ENCODE results near the gene MVK. TPM values are rescaled to one million over a fixed set of nuclear protein-coding genes. Genes with fewer than 3 reads are reported as not detected.
A peak's percentile ranks its signal among the peaks of the same experiment; 100 is the strongest.

The MVK gene
- total and polyA plus RNA-seq, 2 of the 4 experiments (the other 2 are of a cell fraction): 6.6 to 11.5 TPM

DNA sequence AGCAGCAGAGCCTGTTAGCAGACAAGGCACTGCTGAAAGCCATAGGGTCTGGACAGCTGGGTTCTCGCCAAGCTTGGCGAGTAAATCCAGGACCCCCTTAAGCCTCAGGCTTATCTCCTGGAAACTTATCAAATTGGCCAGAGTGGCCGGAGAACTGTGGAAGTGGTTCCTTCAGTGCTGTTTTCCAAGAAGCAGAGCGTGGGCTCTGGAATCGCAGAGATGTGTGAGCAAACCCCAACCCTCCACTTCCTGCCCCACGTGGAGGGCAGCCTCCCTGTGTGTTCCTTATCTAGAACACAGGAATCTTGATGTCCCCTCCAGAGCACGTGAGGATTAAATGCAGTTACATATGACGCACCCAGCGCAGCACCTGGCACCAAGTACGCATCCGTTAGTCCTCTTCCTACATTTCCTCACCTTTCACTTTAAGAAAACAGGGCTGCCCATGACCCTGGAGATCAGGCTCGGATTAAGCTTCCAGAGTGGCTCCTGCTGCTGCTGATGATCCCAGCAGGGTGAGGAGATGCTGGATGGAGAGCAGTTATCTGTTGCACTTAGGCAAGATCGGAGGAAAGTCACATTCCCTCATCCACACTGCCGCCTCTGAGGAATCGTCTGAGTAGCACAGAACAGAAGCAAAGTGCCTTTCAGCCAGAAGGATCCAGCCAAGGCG is 35.3 kb upstream of the MVK start:
- H3K9ac ChIP-seq (ENCODE audit: low read depth, low read length): no peak overlapping the region
- ATAC-seq (ENCODE audit: low read depth): no peak
- peak overlapping the region in 1 of 2 experiments; percentile 26; a peak in 1 of 4 replicates for H4K8ac ChIP-seq (ENCODE audit: low read depth in 2 of 2, low read length in 2 of 2)
- peak overlapping the region; percentile 58 for H2AFZ ChIP-seq (replicated peaks; ENCODE audit: low read length, poor library complexity)
- WGBS, 2 experiments (ENCODE audit: extremely low coverage in 2 of 2, insufficient read length in 1 of 2): no CpG with 5 or more reads among the region's 16 CpGs
- peak overlapping the region; percentile 36 for H2BK20ac ChIP-seq (ENCODE audit: low read depth, low read length)
- no peak overlapping the region for H2AK9ac ChIP-seq (replicated peaks; ENCODE audit: low read depth, low read length, poor library complexity)
- no peaks in the 10 kb centered on the region for H3K27me3 ChIP-seq (ENCODE audit: control insufficient read depth, insufficient read depth, low read length)
- no peak overlapping the region for H3K27ac ChIP-seq (ENCODE audit: insufficient read depth, low read length)
- H3K56ac ChIP-seq (ENCODE audit: extremely low read depth, insufficient read depth, low read length): no peak overlapping the region
- peaks cover 23% of the 10 kb centered on the region for H3K36me3 ChIP-seq (ENCODE audit: control insufficient read depth, insufficient read depth, low read length)
- H3K4me2 ChIP-seq (ENCODE audit: low read depth, low read length): no peak overlapping the region
- no peak overlapping the region for H3K4me3 ChIP-seq (ENCODE audit: insufficient read depth, low read depth, low read length)
- H3K23ac ChIP-seq (ENCODE audit: low read depth, low read length): 0 out of 2 replicates have a peak overlapping the region, but pooled peaks have one; percentile 15
- no peaks in the 10 kb centered on the region for H3K9me3 ChIP-seq (ENCODE audit: control insufficient read depth, insufficient read depth, low read length)
- peaks cover 8% of the 10 kb centered on the region for H3K9me1 ChIP-seq (ENCODE audit: insufficient read depth, low read length)
- POLR2A ChIA-PET (ENCODE audit: unreplicated experiment): no interaction called here
- H3K14ac ChIP-seq (replicated peaks; ENCODE audit: low read depth, low read length): peak overlapping the region; percentile 77; the same call in 1 of the 2 replicates
- peak overlapping the region; percentile 66; the same call in 1 of the 2 replicates for H2BK120ac ChIP-seq (ENCODE audit: low read depth, low read length)
- H2AK5ac ChIP-seq (ENCODE audit: low read depth, low read length): peak overlapping the region; percentile 83
- BruUV-seq (replicated peaks): no TSS peak
- no peak overlapping the region for H4K5ac ChIP-seq (ENCODE audit: low read depth, low read length)
- DNase-seq: no peak
- dilution Hi-C loops (cut with HindIII; ENCODE audit: low sequenced_read_pairs, unreplicated experiment) (no loop called here), intact Hi-C loops (cut with micrococcal nuclease) (no loop called here), in situ Hi-C loops (cut with MboI; ENCODE audit: low sequenced_read_pairs) (no loop called here)
- H3K4ac ChIP-seq (ENCODE audit: low read depth, low read length): peak overlapping the region; percentile 63
- H4K20me1 ChIP-seq (ENCODE audit: insufficient read depth, low read length): no peaks in the 10 kb centered on the region
- H3K79me1 ChIP-seq (ENCODE audit: low read depth in 1 of 2, low read length in 2 of 2): peaks cover 0 to 4% of the 10 kb centered on the region in 2 experiments; a peak in 3 of 4 replicates
- TF ChIP-seq, protein P1, sequence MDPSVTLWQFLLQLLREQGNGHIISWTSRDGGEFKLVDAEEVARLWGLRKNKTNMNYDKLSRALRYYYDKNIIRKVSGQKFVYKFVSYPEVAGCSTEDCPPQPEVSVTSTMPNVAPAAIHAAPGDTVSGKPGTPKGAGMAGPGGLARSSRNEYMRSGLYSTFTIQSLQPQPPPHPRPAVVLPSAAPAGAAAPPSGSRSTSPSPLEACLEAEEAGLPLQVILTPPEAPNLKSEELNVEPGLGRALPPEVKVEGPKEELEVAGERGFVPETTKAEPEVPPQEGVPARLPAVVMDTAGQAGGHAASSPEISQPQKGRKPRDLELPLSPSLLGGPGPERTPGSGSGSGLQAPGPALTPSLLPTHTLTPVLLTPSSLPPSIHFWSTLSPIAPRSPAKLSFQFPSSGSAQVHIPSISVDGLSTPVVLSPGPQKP (IDR thresholded peaks at IDR 0.05; ENCODE audit: borderline replicate concordance, low read depth, low read length): no peak
- TF ChIP-seq, protein P2, sequence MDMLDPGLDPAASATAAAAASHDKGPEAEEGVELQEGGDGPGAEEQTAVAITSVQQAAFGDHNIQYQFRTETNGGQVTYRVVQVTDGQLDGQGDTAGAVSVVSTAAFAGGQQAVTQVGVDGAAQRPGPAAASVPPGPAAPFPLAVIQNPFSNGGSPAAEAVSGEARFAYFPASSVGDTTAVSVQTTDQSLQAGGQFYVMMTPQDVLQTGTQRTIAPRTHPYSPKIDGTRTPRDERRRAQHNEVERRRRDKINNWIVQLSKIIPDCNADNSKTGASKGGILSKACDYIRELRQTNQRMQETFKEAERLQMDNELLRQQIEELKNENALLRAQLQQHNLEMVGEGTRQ (IDR thresholded peaks at IDR 0.05; ENCODE audit: low read depth, low read length): no peak
- TF ChIP-seq FOS (IDR thresholded peaks at IDR 0.05; ENCODE audit: low read depth, low read length): no peak
- TF ChIP-seq BHLHE40 (IDR thresholded peaks at IDR 0.05; ENCODE audit: low read depth, low read length): no peak
- CTCF ChIA-PET: no interaction called here
- peak overlapping the region; percentile 50 for H4K91ac ChIP-seq (ENCODE audit: insufficient read depth, low read depth, low read length)
- no peak overlapping the region for H3K18ac ChIP-seq (ENCODE audit: low read depth, low read length)
- peaks cover 9% of the 10 kb centered on the region for H3K4me1 ChIP-seq (ENCODE audit: control insufficient read depth, insufficient read depth, low read length)
- H2BK15ac ChIP-seq (ENCODE audit: low read depth, low read length): peak overlapping the region; percentile 48; the same call in 1 of the 3 replicates
- H2BK5ac ChIP-seq (ENCODE audit: low read depth, low read length, poor library complexity, severe bottlenecking): no peak overlapping the region
